ENCODE results near the gene ARHGEF10L.

The ARHGEF10L gene

GRCh38 chr1:17569200-17570139 is 30.0 kb downstream of the ARHGEF10L start:
- in situ Hi-C loops (cut with HindIII; ENCODE audit: low pct_unique_long_range_greater_than_20kb, low sequenced_read_pairs): no loop called here
- TF ChIP-seq JUND (IDR thresholded peaks at IDR 0.05; ENCODE audit: low read depth): no peak
- no peak for DNase-seq (ENCODE audit: low read depth in 1 of 2, low spot score in 1 of 2)

GRCh38 chr1:17570228-17570627 is 30.7 kb downstream of the ARHGEF10L start:
- TF ChIP-seq JUND (IDR thresholded peaks at IDR 0.05; ENCODE audit: low read depth): no peak
- in situ Hi-C loops (cut with HindIII; ENCODE audit: low pct_unique_long_range_greater_than_20kb, low sequenced_read_pairs): no loop called here
- no peak for DNase-seq (ENCODE audit: low read depth in 1 of 2, low spot score in 1 of 2)

- in situ Hi-C loops (cut with HindIII; ENCODE audit: low pct_unique_long_range_greater_than_20kb, low sequenced_read_pairs): no loop called here
- no peak for DNase-seq (ENCODE audit: low read depth in 1 of 2, low spot score in 1 of 2)
- no peak for TF ChIP-seq JUND (IDR thresholded peaks at IDR 0.05; ENCODE audit: low read depth)
These were observed 32.9 kb downstream of the ARHGEF10L start for GRCh38 chr1:17572264-17572985.

GRCh38 chr1:17573518-17574041 is 34.1 kb downstream of the ARHGEF10L start:
- no peak for DNase-seq (ENCODE audit: low read depth in 1 of 2, low spot score in 1 of 2)
- in situ Hi-C loops (cut with HindIII; ENCODE audit: low pct_unique_long_range_greater_than_20kb, low sequenced_read_pairs): no loop called here
- TF ChIP-seq JUND (IDR thresholded peaks at IDR 0.05; ENCODE audit: low read depth): no peak

GRCh38 chr1:17574516-17574915 is 35.0 kb downstream of the ARHGEF10L start:
- no peak for TF ChIP-seq JUND (IDR thresholded peaks at IDR 0.05; ENCODE audit: low read depth)
- DNase-seq (ENCODE audit: low read depth in 1 of 2, low spot score in 1 of 2): peak in 1 of 2 experiments; percentile 49
- in situ Hi-C loops (cut with HindIII; ENCODE audit: low pct_unique_long_range_greater_than_20kb, low sequenced_read_pairs): no loop called here

GRCh38 chr1:17575797-17576518 is 36.5 kb downstream of the ARHGEF10L start:
- no peak for DNase-seq (ENCODE audit: low read depth in 1 of 2, low spot score in 1 of 2)
- no peak for TF ChIP-seq JUND (IDR thresholded peaks at IDR 0.05; ENCODE audit: low read depth)
- in situ Hi-C loops (cut with HindIII; ENCODE audit: low pct_unique_long_range_greater_than_20kb, low sequenced_read_pairs): no loop called here

- in situ Hi-C loops (cut with HindIII; ENCODE audit: low pct_unique_long_range_greater_than_20kb, low sequenced_read_pairs): no loop called here
- no peak for TF ChIP-seq JUND (IDR thresholded peaks at IDR 0.05; ENCODE audit: low read depth)
- no peak for DNase-seq (ENCODE audit: low read depth in 1 of 2, low spot score in 1 of 2)
These were observed 37.0 kb downstream of the ARHGEF10L start for GRCh38 chr1:17576519-17576853.

- in situ Hi-C loops (cut with HindIII; ENCODE audit: low pct_unique_long_range_greater_than_20kb, low sequenced_read_pairs): no loop called here
- TF ChIP-seq JUND (IDR thresholded peaks at IDR 0.05; ENCODE audit: low read depth): no peak
These were observed 38.4 kb downstream of the ARHGEF10L start for GRCh38 chr1:17577907-17578297.

GRCh38 chr1:17579951-17580939 is 40.7 kb downstream of the ARHGEF10L start:
- DNase-seq (ENCODE audit: low read depth in 1 of 2, low spot score in 1 of 2): no peak
- in situ Hi-C loops (cut with HindIII; ENCODE audit: low pct_unique_long_range_greater_than_20kb, low sequenced_read_pairs): no loop called here
- TF ChIP-seq JUND (IDR thresholded peaks at IDR 0.05; ENCODE audit: low read depth): no peak

More at GRCh38 chr1:17577907-17578297, 38.4 kb downstream of the ARHGEF10L start:
- DNase-seq (ENCODE audit: low read depth in 1 of 2, low spot score in 1 of 2): no peak

- in situ Hi-C loops (cut with HindIII; ENCODE audit: low pct_unique_long_range_greater_than_20kb, low sequenced_read_pairs): no loop called here
- no peak for TF ChIP-seq JUND (IDR thresholded peaks at IDR 0.05; ENCODE audit: low read depth)
- no peak for DNase-seq (ENCODE audit: low read depth in 1 of 2, low spot score in 1 of 2)
These were observed 42.1 kb downstream of the ARHGEF10L start for GRCh38 chr1:17581389-17582123.

All from T47D (cell line).